22Rv1 (cell line): ENCODE results near the gene RAD51B.

Experiments used
- H3K27ac ChIP-seq: fragments of 450-650 bp; 2 replicates; pipeline ENCODE4 v1.5.1; 2017
- ZFX ChIP-seq: fragments of 450-650 bp; IDR thresholded peaks from 2 replicates; pipeline ENCODE4 v1.6.1; 2017; ENCODE audit warnings: antibody characterized with exemption, borderline replicate concordance
- TF ChIP-seq, protein P1 (sequence below): fragments of 450-650 bp; IDR thresholded peaks from 2 replicates; pipeline ENCODE4 v1.5.1; 2017; ENCODE audit warnings: mild to moderate bottlenecking

Gene RAD51B

DNA sequence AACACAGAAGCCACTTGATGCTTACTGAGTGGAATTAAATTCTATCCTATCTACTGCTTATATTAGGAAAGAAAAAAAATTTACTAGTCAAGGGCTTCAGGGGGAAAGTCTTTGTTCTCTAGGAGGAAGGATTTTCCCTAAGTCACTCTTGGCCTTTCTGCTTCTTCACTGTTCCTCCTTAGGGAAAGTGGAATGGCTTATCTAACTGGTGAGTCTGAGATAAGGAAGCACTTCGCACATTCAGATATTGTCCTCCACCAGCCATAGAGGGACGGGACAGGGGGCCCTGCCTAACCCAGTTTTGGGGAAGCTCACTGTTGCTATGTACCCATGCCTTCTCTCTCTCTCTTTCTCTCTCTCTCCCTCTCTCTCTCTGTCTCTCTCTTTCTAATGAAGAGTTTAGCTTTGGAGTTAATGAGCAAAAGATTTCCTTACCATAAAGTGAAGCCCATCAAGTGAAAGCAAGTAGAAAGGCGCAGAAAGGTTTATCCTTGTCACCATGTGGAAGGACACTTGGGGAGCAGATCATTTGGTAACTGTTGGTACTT, 522.7 kb downstream of the RAD51B start:
- no peak overlapping the region for H3K27ac ChIP-seq
- TF ChIP-seq ZFX: no peak
- TF ChIP-seq, protein P1, sequence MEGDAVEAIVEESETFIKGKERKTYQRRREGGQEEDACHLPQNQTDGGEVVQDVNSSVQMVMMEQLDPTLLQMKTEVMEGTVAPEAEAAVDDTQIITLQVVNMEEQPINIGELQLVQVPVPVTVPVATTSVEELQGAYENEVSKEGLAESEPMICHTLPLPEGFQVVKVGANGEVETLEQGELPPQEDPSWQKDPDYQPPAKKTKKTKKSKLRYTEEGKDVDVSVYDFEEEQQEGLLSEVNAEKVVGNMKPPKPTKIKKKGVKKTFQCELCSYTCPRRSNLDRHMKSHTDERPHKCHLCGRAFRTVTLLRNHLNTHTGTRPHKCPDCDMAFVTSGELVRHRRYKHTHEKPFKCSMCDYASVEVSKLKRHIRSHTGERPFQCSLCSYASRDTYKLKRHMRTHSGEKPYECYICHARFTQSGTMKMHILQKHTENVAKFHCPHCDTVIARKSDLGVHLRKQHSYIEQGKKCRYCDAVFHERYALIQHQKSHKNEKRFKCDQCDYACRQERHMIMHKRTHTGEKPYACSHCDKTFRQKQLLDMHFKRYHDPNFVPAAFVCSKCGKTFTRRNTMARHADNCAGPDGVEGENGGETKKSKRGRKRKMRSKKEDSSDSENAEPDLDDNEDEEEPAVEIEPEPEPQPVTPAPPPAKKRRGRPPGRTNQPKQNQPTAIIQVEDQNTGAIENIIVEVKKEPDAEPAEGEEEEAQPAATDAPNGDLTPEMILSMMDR: no peak

DNA sequence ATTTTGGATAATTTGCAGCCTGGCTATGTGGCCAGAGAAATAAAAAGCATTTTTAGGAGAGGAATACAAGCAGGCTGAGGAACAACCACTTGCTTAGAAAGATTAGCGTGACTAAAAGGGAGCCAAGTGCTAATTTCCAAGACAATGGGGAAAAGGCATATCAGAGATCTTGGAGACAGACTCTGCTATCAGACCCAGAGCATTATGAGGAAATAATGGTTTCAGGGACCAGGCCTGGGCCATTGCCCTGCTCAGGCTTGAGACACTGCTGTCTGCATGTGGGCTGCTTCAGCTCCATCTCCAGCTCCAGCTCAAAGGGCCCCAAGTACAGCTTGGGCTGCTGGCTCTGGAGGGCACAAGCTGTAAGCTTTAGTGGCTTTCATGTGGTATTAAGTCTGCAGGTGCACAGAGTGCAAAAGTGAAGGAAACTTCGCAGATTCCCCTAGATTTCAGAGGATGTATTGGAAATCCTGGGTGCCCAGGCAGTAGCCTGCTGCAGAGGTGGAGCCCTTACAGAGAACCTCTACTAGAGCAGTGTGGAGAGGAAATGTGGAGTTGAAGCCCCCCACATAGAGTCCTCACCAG, 524.0 kb downstream of the RAD51B start:
- no peak for TF ChIP-seq ZFX
- TF ChIP-seq, protein P1: no peak
- H3K27ac ChIP-seq: no peak overlapping the region

DNA sequence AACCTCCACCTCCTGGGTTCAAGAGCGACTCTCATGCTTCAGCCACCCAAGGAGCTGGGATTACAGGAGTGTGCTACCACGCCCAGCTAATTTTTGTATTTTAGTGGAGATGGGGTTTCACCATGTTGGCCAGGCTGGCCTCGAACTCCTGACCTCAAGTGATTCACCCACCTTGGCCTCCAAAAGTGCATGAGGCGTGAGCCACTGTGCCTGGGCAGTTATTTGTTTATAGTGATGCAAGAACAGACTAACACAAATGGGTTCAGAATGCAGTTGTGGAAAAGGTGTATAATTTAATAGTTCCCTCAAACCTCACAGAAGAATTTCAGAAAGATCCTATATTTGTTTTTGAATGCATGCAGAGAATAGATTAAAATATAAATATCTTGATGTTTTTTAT, 526.2 kb downstream of the RAD51B start:
- TF ChIP-seq ZFX: no peak
- TF ChIP-seq, protein P1: no peak
- H3K27ac ChIP-seq: no peak overlapping the region

DNA sequence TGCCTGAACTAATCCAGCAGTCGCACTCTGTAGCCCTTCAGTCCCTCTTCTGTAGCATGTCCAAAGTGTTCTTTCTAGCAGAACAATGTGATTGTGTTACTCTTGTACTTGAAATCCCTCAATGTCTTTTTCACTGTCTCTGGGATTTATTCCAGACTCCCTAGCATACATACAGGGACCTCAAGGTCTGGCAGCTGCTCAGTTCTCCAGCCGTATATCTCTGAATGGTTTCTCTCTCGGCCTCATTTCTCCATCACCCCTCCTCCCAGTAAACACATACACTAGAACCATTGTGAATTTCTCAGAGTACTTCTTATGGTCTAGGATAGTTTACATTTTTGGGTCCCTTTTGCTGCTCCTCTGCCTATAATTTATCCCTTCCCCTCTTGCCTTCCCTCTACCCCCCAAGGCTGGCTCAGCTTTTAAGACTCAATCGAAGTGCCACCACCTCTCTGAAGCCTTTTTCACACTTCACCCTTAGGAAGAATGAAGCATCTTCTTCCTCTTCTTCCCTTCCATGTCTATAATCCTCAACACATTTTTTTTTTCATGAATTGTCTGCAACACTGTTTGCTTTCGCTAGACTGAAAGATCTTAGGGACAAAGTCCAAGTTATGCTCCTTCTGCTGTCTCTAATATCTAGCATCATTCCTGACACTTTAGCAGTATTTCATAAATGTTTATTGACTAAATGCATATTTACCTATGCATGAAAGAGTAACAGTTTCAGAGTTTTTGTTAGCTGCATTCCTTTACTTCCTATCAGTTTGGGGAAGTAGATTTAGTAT, 527.2 kb downstream of the RAD51B start:
- no peak for TF ChIP-seq ZFX
- TF ChIP-seq, protein P1: no peak
- H3K27ac ChIP-seq: no peak overlapping the region

DNA sequence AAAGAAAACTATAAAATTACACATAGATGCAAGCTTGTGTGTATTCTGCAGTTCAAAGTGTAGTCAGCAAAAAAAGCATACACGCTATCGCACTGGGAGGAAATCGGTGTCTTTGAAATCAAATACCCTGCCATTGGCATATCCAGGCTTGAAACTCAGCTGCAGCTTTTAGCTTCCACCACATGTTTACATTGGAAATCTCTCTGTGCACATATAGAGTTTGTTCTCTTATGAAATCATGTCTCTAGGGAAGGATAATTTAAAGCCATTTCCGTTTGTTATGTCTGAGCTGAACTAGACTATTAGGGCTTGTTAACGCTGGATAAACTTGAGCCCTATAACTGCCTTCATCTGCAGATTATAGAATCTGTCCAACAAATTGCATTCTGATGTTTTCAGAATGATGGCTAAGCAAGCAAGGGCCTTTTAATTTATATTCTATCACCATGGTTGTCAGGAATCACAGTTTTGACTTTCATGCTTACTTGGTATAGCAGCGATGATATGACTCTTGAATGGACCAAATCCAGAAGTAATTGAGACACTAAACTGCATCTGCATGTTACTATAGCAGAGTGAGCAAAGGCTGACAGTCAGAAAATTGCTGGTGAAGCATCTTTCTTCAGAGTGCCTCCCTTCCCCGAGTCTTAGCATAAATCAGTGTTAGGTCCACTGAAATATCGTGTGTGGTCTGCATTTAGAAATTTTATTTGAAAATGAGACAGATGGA, 530.5 kb downstream of the RAD51B start:
- no peak overlapping the region for H3K27ac ChIP-seq
- TF ChIP-seq, protein P1: no peak
- no peak for TF ChIP-seq ZFX

DNA sequence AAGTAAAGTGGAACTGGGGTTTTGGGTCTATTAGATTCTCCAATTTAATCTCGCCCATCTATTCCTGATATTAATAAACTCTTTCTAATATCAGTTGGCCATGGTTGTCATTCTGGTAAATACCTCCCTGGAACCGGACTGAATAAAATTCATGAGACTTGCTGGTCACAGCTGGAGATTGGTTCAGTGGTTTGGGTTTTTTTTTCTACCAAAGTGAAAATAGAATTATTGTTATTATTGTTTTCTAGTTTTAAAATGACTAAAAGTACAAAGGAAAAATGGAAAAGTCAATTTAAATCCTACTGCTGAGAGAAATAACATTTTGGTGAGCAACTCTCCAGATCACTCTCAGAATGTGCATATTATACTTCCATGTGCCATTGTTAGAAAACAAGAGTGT, 535.8 kb downstream of the RAD51B start:
- TF ChIP-seq, protein P1: no peak
- no peak for TF ChIP-seq ZFX
- H3K27ac ChIP-seq: no peak overlapping the region
